ENCODE measurements around the gene BRD1. TPM values are rescaled to one million over a fixed set of nuclear protein-coding genes. Genes with fewer than 3 reads are reported as not detected.
"Not testable (repeated sequence)": the region's sequence is repeated elsewhere in the genome, so short reads cannot be mapped to it uniquely, and the experiment has no call there.

Gene BRD1
- polyA plus RNA-seq, 1 experiment, result 4.6 TPM

GRCh38 chr22:49765091-49765771 lies 62.4 kb downstream of the BRD1 start:
- no peak overlapping the region for H3K4me3 ChIP-seq (ENCODE audit: low read depth, low read length)

DNA sequence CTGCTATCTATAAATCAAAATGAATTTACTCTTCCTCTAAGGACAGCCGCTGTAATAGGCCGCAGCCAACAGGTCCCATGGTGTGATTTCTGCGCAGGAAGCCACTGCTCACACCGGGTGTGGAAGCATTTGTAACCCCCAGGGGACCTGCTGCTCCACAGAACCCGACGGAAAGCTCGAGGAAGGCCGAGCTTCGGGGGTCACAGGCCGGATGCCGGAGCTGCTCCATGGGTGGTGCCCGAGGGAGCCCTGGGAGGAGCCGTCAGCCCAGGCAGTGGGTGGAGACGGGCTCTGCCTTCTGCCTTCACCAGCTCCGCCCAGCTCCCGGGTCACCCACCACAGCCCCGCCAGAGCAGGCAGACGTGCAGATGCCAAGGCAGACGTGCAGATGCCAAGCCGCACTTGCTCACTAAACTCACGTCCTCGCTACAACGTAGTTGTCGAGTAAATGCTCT lies 63.5 kb downstream of the BRD1 start:
- CTCF ChIA-PET, result no interaction called here
- H3K36me3 ChIP-seq (ENCODE audit: control insufficient read depth, insufficient read depth, low read length), result no peaks in the 10 kb centered on the region
- no peak overlapping the region for H3K4me3 ChIP-seq (ENCODE audit: low read depth, low read length)
- H3K27me3 ChIP-seq (ENCODE audit: control insufficient read depth, insufficient read depth, low read length), result 0 out of 2 replicates have a peak, but pooled peaks cover 2% of the 10 kb centered on the region
- no peak for TF ChIP-seq CTCF (IDR thresholded peaks at IDR 0.05; ENCODE audit: insufficient read depth, low read depth, low read length)
- POLR2A ChIA-PET, result no interaction called here
- DNase-seq (ENCODE audit: low read depth), result no peak

More at GRCh38 chr22:49765091-49765771, 62.4 kb downstream of the BRD1 start:
- Histone ChIP-seq H3K36me3 (ENCODE audit: control insufficient read depth, insufficient read depth, low read length) (no peaks in the 10 kb centered on the region), H3K27me3 (ENCODE audit: control insufficient read depth, insufficient read depth, low read length) (0 out of 2 replicates have a peak, but pooled peaks cover 2% of the 10 kb centered on the region)
- TF ChIP-seq CTCF (IDR thresholded peaks at IDR 0.05; ENCODE audit: insufficient read depth, low read depth, low read length), result no peak
- no peak for DNase-seq (ENCODE audit: low read depth)
- ChIA-PET CTCF (no interaction called here), POLR2A (no interaction called here)

GRCh38 chr22:49763696-49764095 lies 64.0 kb downstream of the BRD1 start:
- ChIA-PET CTCF (interaction anchor here (0.6 kb wide), 1 partner anchor 35 kb away, joined by 3 read pairs; no protein-coding TSS in a partner anchor), POLR2A (no interaction called here)
- no peak overlapping the region for H3K4me3 ChIP-seq (ENCODE audit: low read depth, low read length)

DNA sequence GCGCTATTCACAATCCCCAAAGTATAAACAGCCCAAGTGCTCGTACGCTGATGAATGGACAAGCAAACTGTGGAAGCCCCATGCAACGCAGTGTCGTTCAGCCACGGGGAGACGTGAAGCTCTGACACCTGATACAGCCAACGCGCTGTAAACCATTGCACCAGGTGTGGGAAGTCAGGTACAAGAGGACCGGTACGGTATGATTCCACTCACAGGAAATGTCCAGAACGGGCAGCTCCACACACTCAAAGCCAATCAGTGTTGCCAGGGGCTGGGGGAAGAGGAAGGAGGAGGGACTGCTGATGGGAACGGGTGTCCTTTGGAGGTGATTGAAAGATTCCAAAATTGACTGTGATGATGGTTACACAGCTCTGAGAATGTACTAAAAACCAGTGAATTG lies 64.5 kb downstream of the BRD1 start:
- TF ChIP-seq CTCF (IDR thresholded peaks at IDR 0.05; ENCODE audit: insufficient read depth, low read depth, low read length), result no peak
- ChIA-PET CTCF (interaction anchor here (0.6 kb wide), 1 partner anchor 36 kb away, joined by 3 read pairs; no protein-coding TSS in a partner anchor), POLR2A (no interaction called here)
- Histone ChIP-seq H3K27me3 (ENCODE audit: control insufficient read depth, insufficient read depth, low read length) (0 out of 2 replicates have a peak, but pooled peaks cover 2% of the 10 kb centered on the region), H3K4me3 (ENCODE audit: low read depth, low read length) (no peak overlapping the region), H3K36me3 (ENCODE audit: control insufficient read depth, insufficient read depth, low read length) (no peaks in the 10 kb centered on the region)
- DNase-seq (ENCODE audit: low read depth), result no peak

More at GRCh38 chr22:49763696-49764095, 64.0 kb downstream of the BRD1 start:
- H3K27me3 ChIP-seq (ENCODE audit: control insufficient read depth, insufficient read depth, low read length), result 0 out of 2 replicates have a peak, but pooled peaks cover 2% of the 10 kb centered on the region
- no peaks in the 10 kb centered on the region for H3K36me3 ChIP-seq (ENCODE audit: control insufficient read depth, insufficient read depth, low read length)
- no peak for TF ChIP-seq CTCF (IDR thresholded peaks at IDR 0.05; ENCODE audit: insufficient read depth, low read depth, low read length)
- DNase-seq (ENCODE audit: low read depth), result no peak

GRCh38 chr22:49762571-49762970 lies 65.1 kb downstream of the BRD1 start:
- CTCF ChIA-PET; DNase-seq (ENCODE audit: low read depth); POLR2A ChIA-PET: not testable (repeated sequence)

More at GRCh38 chr22:49762571-49762970, 65.1 kb downstream of the BRD1 start:
- not testable (repeated sequence) for H3K4me3 ChIP-seq (ENCODE audit: low read depth, low read length); H3K27me3 ChIP-seq (ENCODE audit: control insufficient read depth, insufficient read depth, low read length); H3K36me3 ChIP-seq (ENCODE audit: control insufficient read depth, insufficient read depth, low read length)

All from BJ (cell line).